ENCODE data around the gene GALNT6. TPM values are rescaled to one million over a fixed set of nuclear protein-coding genes. Genes with fewer than 3 reads are reported as not detected.
"Not testable (repeated sequence)": the region's sequence is repeated elsewhere in the genome, so short reads cannot be mapped to it uniquely, and the experiment has no call there.

GALNT6 gene
- total RNA-seq, 1 donor from 2014 or later = 0.60 TPM

- Histone ChIP-seq H3K4me1 (no peaks in the 10 kb centered on the region), H3K27ac (replicated peaks) (no peak overlapping the region), H3K36me3 (no peaks in the 10 kb centered on the region), H3K4me3 (no peak overlapping the region), H3K27me3 (ENCODE audit: low read depth) (peaks cover 6% of the 10 kb centered on the region), H3K9me3 (replicated peaks) (no peaks in the 10 kb centered on the region)
- no peak for DNase-seq
- TF ChIP-seq CTCF (IDR thresholded peaks at IDR 0.05; ENCODE audit: borderline replicate concordance) = no peak
- intact Hi-C loops (cut with micrococcal nuclease) = no loop called here
Measured at GRCh38 chr12:51320311-51320694, 70.9 kb downstream of the GALNT6 start.

GRCh38 chr12:51318846-51319599 lies 72.2 kb downstream of the GALNT6 start:
- TF ChIP-seq CTCF (IDR thresholded peaks at IDR 0.05; ENCODE audit: borderline replicate concordance) = no peak
- H3K4me1 ChIP-seq = no peaks in the 10 kb centered on the region
- no peak overlapping the region for H3K4me3 ChIP-seq
- peaks cover 6% of the 10 kb centered on the region for H3K27me3 ChIP-seq (ENCODE audit: low read depth)
- intact Hi-C loops (cut with micrococcal nuclease) = no loop called here
- DNase-seq = no peak
- H3K27ac ChIP-seq (replicated peaks) = no peak overlapping the region
- no peaks in the 10 kb centered on the region for H3K9me3 ChIP-seq (replicated peaks)
- no peaks in the 10 kb centered on the region for H3K36me3 ChIP-seq

GRCh38 chr12:51318057-51318806 lies 73.0 kb downstream of the GALNT6 start:
- H3K36me3 ChIP-seq; H3K4me1 ChIP-seq; DNase-seq; H3K9me3 ChIP-seq (replicated peaks); H3K27me3 ChIP-seq (ENCODE audit: low read depth); H3K4me3 ChIP-seq; H3K27ac ChIP-seq (replicated peaks); intact Hi-C loops (cut with micrococcal nuclease): not testable (repeated sequence)

GRCh38 chr12:51311389-51311788 lies 79.8 kb downstream of the GALNT6 start:
- no peak for TF ChIP-seq CTCF (IDR thresholded peaks at IDR 0.05; ENCODE audit: borderline replicate concordance)
- no peaks in the 10 kb centered on the region for H3K36me3 ChIP-seq

GRCh38 chr12:51307655-51308593 lies 83.3 kb downstream of the GALNT6 start:
- Histone ChIP-seq H3K4me3 (no peak overlapping the region), H3K36me3 (no peaks in the 10 kb centered on the region), H3K4me1 (no peaks in the 10 kb centered on the region), H3K27me3 (ENCODE audit: low read depth) (peaks cover 6% of the 10 kb centered on the region), H3K27ac (replicated peaks) (no peak overlapping the region), H3K9me3 (replicated peaks) (no peaks in the 10 kb centered on the region)
- DNase-seq = no peak
- TF ChIP-seq CTCF (IDR thresholded peaks at IDR 0.05; ENCODE audit: borderline replicate concordance) = no peak
- intact Hi-C loops (cut with micrococcal nuclease) = no loop called here

More at GRCh38 chr12:51311389-51311788, 79.8 kb downstream of the GALNT6 start:
- Histone ChIP-seq H3K27me3 (ENCODE audit: low read depth) (no peaks in the 10 kb centered on the region), H3K9me3 (replicated peaks) (no peaks in the 10 kb centered on the region), H3K4me3 (no peak overlapping the region), H3K27ac (replicated peaks) (no peak overlapping the region), H3K4me1 (no peaks in the 10 kb centered on the region)
- no peak for DNase-seq
- intact Hi-C loops (cut with micrococcal nuclease) = no loop called here

Data from left ventricle myocardium inferior (tissue), 1 donor.